VCaP (cell line): ENCODE results near the gene SUSD2.

Experiments
- H3K27ac ChIP-seq: fragments of 450-650 bp; 2 replicates; pipeline ENCODE4 v1.5.1; 2017
- TF ChIP-seq, protein P1 (sequence below): fragments of 450-650 bp; conservative IDR thresholded peaks from 2 replicates; pipeline ENCODE4 v1.5.1; 2017; ENCODE audit warnings: mild to moderate bottlenecking, moderate library complexity

SUSD2 gene

DNA sequence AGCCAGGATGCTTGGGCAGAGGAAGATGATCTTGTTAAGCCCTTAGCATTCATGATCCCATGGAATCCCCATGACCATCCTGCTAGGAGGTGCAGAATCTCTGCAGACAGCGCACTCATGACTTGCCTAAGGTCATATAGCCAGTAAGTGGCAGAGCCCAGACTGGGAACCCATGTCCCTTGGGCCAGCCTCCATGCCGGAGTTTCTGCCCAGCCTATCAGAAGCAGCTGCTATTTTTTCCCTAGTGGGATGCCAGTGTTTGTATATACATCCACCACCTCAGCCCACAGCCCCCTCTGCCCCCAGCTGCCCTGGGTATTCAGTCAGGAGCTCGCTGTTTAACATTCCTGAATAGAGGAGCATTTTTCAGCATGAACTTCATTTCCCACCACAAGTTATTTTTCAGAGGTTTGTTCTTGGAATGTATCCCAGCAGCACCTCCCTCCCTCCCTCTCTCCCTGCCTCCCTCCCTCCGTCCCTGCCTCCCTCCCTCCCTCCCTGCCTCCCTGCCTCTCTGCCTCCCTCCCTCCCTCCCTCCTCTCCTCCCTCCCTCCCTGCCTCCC lies 34.4 kb upstream of the SUSD2 start:
- H3K27ac ChIP-seq, result peak overlapping the region; percentile 70

DNA sequence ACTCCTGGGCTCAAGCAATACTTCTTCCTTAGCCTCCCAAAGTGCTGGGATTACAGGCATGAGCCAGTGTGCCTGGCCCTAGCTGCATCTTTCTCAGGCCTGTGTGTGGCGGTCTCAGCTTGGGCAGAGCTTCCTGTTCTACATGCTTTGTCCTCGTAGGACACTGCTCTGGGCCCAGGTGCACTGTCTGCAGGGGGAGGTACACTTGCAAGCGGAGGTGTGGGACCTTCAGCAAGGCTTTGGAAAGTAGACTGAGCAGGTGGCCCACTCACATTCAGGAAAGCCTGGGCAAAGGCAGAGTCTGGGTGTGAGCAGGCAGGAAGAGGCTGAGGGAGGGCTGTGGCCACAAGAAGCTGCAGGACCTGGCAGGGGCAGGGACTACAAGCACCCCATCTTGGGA lies 33.6 kb upstream of the SUSD2 start:
- H3K27ac ChIP-seq, result 0 out of 2 replicates have a peak overlapping the region, but pooled peaks have one; percentile 16
- TF ChIP-seq, protein P1, sequence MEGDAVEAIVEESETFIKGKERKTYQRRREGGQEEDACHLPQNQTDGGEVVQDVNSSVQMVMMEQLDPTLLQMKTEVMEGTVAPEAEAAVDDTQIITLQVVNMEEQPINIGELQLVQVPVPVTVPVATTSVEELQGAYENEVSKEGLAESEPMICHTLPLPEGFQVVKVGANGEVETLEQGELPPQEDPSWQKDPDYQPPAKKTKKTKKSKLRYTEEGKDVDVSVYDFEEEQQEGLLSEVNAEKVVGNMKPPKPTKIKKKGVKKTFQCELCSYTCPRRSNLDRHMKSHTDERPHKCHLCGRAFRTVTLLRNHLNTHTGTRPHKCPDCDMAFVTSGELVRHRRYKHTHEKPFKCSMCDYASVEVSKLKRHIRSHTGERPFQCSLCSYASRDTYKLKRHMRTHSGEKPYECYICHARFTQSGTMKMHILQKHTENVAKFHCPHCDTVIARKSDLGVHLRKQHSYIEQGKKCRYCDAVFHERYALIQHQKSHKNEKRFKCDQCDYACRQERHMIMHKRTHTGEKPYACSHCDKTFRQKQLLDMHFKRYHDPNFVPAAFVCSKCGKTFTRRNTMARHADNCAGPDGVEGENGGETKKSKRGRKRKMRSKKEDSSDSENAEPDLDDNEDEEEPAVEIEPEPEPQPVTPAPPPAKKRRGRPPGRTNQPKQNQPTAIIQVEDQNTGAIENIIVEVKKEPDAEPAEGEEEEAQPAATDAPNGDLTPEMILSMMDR, result no peak

More for the DNA sequence above, 34.4 kb upstream of the SUSD2 start:
- TF ChIP-seq, protein P1, result no peak

DNA sequence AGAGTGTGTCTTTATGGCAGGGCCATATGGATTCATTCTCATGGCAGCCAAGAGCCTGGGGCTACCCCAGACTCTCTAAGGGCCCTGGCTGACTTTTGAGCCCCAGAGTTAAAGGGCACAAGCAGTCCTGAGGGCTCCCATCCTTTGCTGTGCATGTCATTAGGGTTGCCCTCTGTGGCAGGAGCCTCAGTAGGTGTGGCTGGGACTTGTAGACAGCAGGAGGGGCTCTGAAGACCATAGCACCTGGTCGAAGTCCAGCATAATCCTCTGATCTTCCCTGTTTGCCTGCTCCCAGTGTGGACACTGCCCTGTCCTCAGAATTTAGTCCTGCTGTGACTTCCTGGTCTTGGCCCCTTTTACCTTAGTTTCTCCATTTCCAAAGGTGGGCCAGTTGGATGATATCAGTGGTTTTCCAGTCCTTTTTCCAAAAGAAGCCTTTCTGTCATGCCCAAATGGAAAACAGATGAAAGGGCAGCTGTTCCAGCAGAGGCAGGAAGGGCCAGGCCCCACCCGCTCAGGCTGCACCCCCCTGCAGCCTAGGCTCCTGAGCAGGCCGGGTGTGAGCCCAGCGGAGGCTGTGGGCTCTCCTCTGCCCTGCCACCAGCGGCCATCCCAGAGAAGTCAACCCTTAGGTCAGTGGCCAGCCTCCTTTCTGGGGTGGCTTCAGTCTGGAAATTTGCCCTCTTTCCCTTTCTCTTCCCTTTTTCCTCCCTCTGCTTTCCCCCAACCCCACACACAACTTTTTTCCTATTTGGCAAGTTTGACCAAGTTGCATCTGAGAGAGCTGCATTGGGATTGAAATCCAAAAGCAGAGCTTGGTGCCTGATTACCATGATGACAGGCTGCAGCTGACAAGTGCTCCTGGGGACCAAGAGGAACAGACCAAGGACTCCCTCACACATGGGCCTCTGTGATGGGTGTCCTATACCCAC lies 32.8 kb upstream of the SUSD2 start:
- TF ChIP-seq, protein P1, result no peak
- no peak overlapping the region for H3K27ac ChIP-seq

DNA sequence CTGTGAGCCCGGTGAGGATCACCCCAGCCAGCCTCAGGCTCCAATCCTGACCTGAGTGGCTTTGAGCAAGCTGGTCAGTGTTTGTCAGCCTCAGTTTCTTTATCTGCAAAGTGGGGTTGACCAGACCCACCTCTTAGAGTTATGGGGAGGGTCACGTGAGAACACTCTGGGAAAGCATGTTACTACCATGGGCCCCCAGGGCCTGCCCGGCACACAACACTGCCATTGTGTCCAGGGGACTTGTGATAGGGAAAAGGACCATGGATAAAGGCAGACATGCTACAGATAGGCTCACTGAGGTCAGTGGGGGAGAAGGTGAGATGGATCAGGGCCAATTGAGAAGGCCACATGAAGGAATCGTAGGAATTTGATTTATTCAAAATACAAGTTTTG lies 32.1 kb upstream of the SUSD2 start:
- TF ChIP-seq, protein P1, result no peak
- no peak overlapping the region for H3K27ac ChIP-seq

DNA sequence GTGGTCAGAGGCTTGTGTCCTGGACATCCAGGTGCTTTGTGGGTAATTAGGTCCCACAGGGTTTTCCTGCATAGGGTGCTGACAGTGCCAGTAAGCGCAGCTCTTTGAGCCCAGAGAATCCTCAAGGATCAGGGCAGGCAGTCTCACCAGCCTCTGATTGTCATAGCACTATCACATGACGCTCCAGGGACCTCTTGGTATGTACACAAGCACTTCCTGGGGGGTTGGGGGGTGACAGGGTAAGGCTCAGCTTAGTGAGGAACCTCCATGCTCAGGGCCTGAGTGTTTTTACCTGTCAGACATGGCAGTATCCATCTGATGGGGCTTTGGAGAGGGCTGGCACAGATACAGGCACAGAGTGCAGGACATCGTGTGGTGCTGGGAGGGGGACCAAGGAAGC lies 27.9 kb upstream of the SUSD2 start:
- TF ChIP-seq, protein P1, result no peak
- no peak overlapping the region for H3K27ac ChIP-seq

DNA sequence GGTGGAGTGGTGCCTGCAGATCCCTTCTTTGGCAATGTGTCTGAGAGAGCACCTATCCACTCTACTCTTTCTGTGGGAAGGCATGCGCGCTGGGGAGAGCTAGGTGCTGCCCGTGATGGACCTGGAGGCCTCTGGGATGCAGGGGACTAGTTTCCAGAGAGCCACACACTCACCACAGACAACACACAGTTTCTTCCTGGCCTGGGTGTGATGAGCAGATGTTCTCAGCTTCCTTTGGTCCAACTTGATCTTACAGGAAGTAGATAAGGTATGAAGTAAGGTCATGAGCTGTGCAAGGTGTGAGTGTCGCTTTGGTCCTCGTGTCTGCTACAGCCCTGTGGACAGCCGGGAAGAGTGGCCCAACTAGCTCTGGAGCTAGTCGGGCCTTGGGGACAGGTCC lies 27.3 kb upstream of the SUSD2 start:
- TF ChIP-seq, protein P1, result no peak
- no peak overlapping the region for H3K27ac ChIP-seq

DNA sequence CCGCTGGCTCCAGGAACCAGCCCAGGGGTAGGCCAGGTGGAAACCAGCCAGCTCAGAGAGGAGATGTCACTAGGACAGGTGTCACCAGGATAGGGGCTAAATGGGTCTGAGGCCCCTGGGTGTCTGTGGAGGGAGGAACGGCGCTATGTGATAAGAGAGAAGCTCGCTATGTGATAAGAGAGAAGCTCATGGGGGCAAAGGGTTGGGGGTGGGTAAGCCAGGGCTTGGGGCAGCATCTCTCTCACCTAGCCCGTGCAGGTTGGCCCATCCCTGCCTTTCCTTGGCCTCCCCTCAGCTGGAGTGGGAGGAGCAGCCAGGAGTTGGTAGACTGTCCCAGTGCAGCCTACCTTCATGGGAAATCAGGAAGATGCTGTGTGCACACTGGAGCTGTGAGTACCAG lies 26.5 kb upstream of the SUSD2 start:
- TF ChIP-seq, protein P1, result no peak
- no peak overlapping the region for H3K27ac ChIP-seq
